ACC112 (cell line): ENCODE results near the gene ISG20L2.

Experiments used
- H2AFZ ChIP-seq: fragments of 200-600 bp; sonication (generic); one replicate; pipeline ENCODE4 v1.6.0; 2017; ENCODE audit warnings: antibody characterized with exemption, low read length; ENCODE audit not compliant: unreplicated experiment
- H3K27ac ChIP-seq: fragments of 200-600 bp; sonication (generic); 2 replicates; pipeline ENCODE4 v1.5.1; 2014; ENCODE audit warnings: low read depth, mild to moderate bottlenecking, antibody characterized with exemption, low read length, moderate library complexity
- H3K27me3 ChIP-seq: fragments of 200-600 bp; sonication (generic); 2 replicates; pipeline ENCODE4 v1.6.1; 2014; ENCODE audit warnings: mild to moderate bottlenecking, antibody characterized with exemption, low read length, moderate library complexity, mixed read lengths; ENCODE audit not compliant: insufficient read depth
- H3K36me3 ChIP-seq: fragments of 200-600 bp; sonication (generic); 2 replicates; pipeline ENCODE4 v1.6.1; 2016; ENCODE audit warnings: mild to moderate bottlenecking, antibody characterized with exemption, low read length, moderate library complexity, mixed read lengths; ENCODE audit not compliant: insufficient read depth
- H3K4me1 ChIP-seq: fragments of 200-600 bp; sonication (generic); one replicate; pipeline ENCODE4 v1.6.1; 2016; ENCODE audit warnings: low read length, mixed read lengths; ENCODE audit not compliant: insufficient read depth, unreplicated experiment, control insufficient read depth
- H3K4me3 ChIP-seq: fragments of 200-600 bp; sonication (generic); 2 replicates; pipeline ENCODE4 v1.5.1; 2014; ENCODE audit warnings: mild to moderate bottlenecking, low read depth, low read length
- H3K79me2 ChIP-seq: fragments of 200-600 bp; sonication (generic); one replicate; pipeline ENCODE4 v1.6.0; 2016; ENCODE audit warnings: low read length; ENCODE audit not compliant: control insufficient read depth, unreplicated experiment, insufficient read depth

The ISG20L2 gene

GRCh38 chr1:156689035-156689952 is 39.3 kb downstream of the ISG20L2 start:
- H3K4me3 ChIP-seq, result peak overlapping the region; percentile 67
- no peak overlapping the region for H3K27ac ChIP-seq
- H3K4me1 ChIP-seq, result peaks cover 24% of the 10 kb centered on the region
- H3K79me2 ChIP-seq, result no peaks in the 10 kb centered on the region
- no peaks in the 10 kb centered on the region for H3K36me3 ChIP-seq
- no peaks in the 10 kb centered on the region for H3K27me3 ChIP-seq
- H2AFZ ChIP-seq, result peak overlapping the region; percentile 16

- peak overlapping the region; percentile 60 for H3K27ac ChIP-seq
Observed at GRCh38 chr1:156684227-156684782, 44.3 kb downstream of the ISG20L2 start.

GRCh38 chr1:156682166-156682890 is 46.2 kb downstream of the ISG20L2 start:
- Histone ChIP-seq H3K36me3 (no peaks in the 10 kb centered on the region), H3K4me3 (no peak overlapping the region), H3K27me3 (peaks cover 4% of the 10 kb centered on the region; the same call in 1 of the 2 replicates), H3K4me1 (peaks cover 13% of the 10 kb centered on the region), H3K27ac (no peak overlapping the region), H2AFZ (no peak overlapping the region), H3K79me2 (no peaks in the 10 kb centered on the region)

More at GRCh38 chr1:156684227-156684782, 44.3 kb downstream of the ISG20L2 start:
- Histone ChIP-seq H2AFZ (peak overlapping the region; percentile 20), H3K4me1 (peaks cover 13% of the 10 kb centered on the region), H3K4me3 (no peak overlapping the region), H3K36me3 (no peaks in the 10 kb centered on the region), H3K27me3 (peaks cover 4% of the 10 kb centered on the region; the same call in 1 of the 2 replicates), H3K79me2 (no peaks in the 10 kb centered on the region)

- Histone ChIP-seq H3K4me1 (peaks cover 13% of the 10 kb centered on the region), H3K4me3 (no peak overlapping the region), H2AFZ (no peak overlapping the region), H3K36me3 (no peaks in the 10 kb centered on the region), H3K27me3 (peaks cover 4% of the 10 kb centered on the region; the same call in 1 of the 2 replicates), H3K27ac (no peak overlapping the region), H3K79me2 (no peaks in the 10 kb centered on the region)
Observed at GRCh38 chr1:156681196-156681960, 47.2 kb downstream of the ISG20L2 start.

GRCh38 chr1:156680056-156680455 is 48.5 kb downstream of the ISG20L2 start:
- H3K36me3 ChIP-seq, result no peaks in the 10 kb centered on the region
- peaks cover 4% of the 10 kb centered on the region; the same call in 1 of the 2 replicates for H3K27me3 ChIP-seq

GRCh38 chr1:156677616-156678596 is 50.7 kb downstream of the ISG20L2 start:
- H3K4me1 ChIP-seq, result peaks cover 7% of the 10 kb centered on the region
- no peak overlapping the region for H3K27ac ChIP-seq
- peak overlapping the region; percentile 91 for H3K4me3 ChIP-seq
- H3K36me3 ChIP-seq, result no peaks in the 10 kb centered on the region
- peak overlapping the region; percentile 77 for H2AFZ ChIP-seq
- peaks cover 4% of the 10 kb centered on the region; the same call in 1 of the 2 replicates for H3K27me3 ChIP-seq
- peaks cover 6% of the 10 kb centered on the region for H3K79me2 ChIP-seq

More at GRCh38 chr1:156680056-156680455, 48.5 kb downstream of the ISG20L2 start:
- no peak overlapping the region for H2AFZ ChIP-seq
- H3K4me3 ChIP-seq, result no peak overlapping the region
- H3K4me1 ChIP-seq, result peaks cover 17% of the 10 kb centered on the region
- H3K27ac ChIP-seq, result no peak overlapping the region
- H3K79me2 ChIP-seq, result peaks cover 6% of the 10 kb centered on the region

GRCh38 chr1:156676820-156677615 is 51.5 kb downstream of the ISG20L2 start, which contains the start of gene NES:
NES (minus strand) TSS chr1:156677407; CDS start chr1:156677264, 143 bp downstream.
- H3K27me3 ChIP-seq, result peaks cover 4% of the 10 kb centered on the region; the same call in 1 of the 2 replicates
- no peaks in the 10 kb centered on the region for H3K36me3 ChIP-seq
- peak within 1 kb of the TSS; percentile 91 for H3K4me3 ChIP-seq
- peaks cover 6% of the 10 kb centered on the region for H3K79me2 ChIP-seq
- peak within 1 kb of the TSS; percentile 77 for H2AFZ ChIP-seq
- H3K27ac ChIP-seq, result no peak within 1 kb of the TSS
- peaks cover 7% of the 10 kb centered on the region for H3K4me1 ChIP-seq

GRCh38 chr1:156676114-156676819 is 52.3 kb downstream of the ISG20L2 start:
- H3K27ac ChIP-seq, result no peak overlapping the region
- peak overlapping the region; percentile 70 for H2AFZ ChIP-seq
- H3K27me3 ChIP-seq, result peaks cover 4% of the 10 kb centered on the region; the same call in 1 of the 2 replicates
- H3K79me2 ChIP-seq, result peaks cover 6% of the 10 kb centered on the region
- H3K4me3 ChIP-seq, result peak overlapping the region; percentile 91
- H3K4me1 ChIP-seq, result peaks cover 7% of the 10 kb centered on the region
- H3K36me3 ChIP-seq, result no peaks in the 10 kb centered on the region
